Left colon (tissue), 2 donors: ENCODE results near the gene PNRC1. TPM values are rescaled to one million over a fixed set of nuclear protein-coding genes. Genes with fewer than 3 reads are reported as not detected.
"Not testable (repeated sequence)": the region's sequence is repeated elsewhere in the genome, so short reads cannot be mapped to it uniquely, and the experiment has no call there.

ENCODE experiments used
- ATAC-seq: fragments of 200-7000 bp; cut with Tn5 transposase; one replicate; pipeline ENCODE4 v1.9.1; 2020; ENCODE audit warnings: mild to moderate bottlenecking, moderate library complexity
- DNase-seq, 2 donors: peaks; one replicate each; pipeline ENCODE4 v3.0.0-alpha.2; 2020
- intact Hi-C, 2 donors: fragments of 100-400 bp; cut with DNase I in 1 of 2; cut with micrococcal nuclease in 1 of 2; formaldehyde crosslinking; loops; one replicate each; pipeline versions ENCODE4 v1.11.2 to v1.14.0; 2022; cut with DNase I, micrococcal nuclease
- total RNA-seq, 2 donors: library from RNA; stranded (reverse); fragmentation: NEBNext Ultra II Directional; extraction: Animal tissue kit (Norgen Biotek cat#: 25700); gene quantifications; one replicate each; pipeline ENCODE4 v1.2.1, GENCODE V29; 2021
- donor health status: DM: no; HTN: no; CAD: no.
- donor health status: DM: yes; HTN: yes; CAD: no.

Gene PNRC1
- total RNA-seq, 2 donors from 2014 or later: 73.1 to 138 TPM

DNA sequence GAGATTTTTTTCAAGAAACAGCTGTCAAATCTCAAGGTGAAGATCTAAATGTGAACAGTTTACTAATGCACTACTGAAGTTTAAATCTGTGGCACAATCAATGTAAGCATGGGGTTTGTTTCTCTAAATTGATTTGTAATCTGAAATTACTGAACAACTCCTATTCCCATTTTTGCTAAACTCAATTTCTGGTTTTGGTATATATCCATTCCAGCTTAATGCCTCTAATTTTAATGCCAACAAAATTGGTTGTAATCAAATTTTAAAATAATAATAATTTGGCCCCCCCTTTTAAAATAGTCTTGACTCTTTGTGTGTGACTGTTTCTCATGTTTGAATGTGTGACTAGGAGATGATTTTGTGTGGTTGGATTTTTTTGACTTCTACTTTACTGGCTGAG lies 4.0 kb downstream of the PNRC1 start:
- ATAC-seq (no peak), DNase-seq (no peak)
- intact Hi-C loops: no loop called here

GRCh38 chr6:89084954-89085353 lies 4.4 kb downstream of the PNRC1 start:
- intact Hi-C loops: no loop called here
- ATAC-seq: no peak
- DNase-seq: no peak

DNA sequence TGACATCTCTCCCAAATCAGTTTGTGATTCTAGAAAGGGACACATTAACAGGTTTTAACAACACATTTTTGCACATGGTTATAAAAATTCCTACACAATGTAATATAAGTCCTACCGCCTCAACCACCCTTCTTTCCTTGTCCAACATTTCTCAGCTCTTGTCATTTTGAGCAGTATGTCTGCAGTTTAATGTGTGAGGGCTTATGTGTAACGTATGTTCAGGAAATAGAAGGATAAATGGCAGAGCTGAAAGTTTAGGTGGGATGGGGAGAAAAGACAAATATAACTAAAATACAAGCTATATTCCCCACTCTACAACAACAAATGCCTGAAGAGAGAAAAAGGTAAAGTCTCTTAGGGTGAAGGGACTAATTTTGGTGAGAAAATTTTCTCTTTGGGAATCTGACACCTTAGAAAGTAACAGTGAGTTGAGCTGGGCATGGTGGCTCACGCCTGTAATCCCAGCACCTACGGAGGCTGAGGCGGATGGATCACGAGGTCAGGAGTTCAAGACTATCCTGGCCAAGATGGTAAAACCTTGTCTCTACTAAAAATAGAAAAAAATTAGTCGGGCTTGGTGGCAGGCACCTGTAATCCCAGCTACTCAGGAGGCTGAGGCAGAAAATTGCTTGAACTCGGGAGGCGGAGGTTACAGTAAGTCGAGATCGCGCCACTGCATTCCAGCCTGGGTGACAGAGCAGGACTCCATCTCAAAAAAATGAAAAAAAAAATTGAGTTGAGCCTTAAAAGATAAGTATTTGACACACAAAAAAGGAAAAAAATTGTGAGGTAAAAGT lies 5.1 kb downstream of the PNRC1 start:
- ATAC-seq (no peak), DNase-seq (no peak)
- intact Hi-C loops: no loop called here

GRCh38 chr6:89087881-89088280 lies 7.3 kb downstream of the PNRC1 start:
- ATAC-seq (no peak), DNase-seq (no peak)
- intact Hi-C loops: no loop called here

DNA sequence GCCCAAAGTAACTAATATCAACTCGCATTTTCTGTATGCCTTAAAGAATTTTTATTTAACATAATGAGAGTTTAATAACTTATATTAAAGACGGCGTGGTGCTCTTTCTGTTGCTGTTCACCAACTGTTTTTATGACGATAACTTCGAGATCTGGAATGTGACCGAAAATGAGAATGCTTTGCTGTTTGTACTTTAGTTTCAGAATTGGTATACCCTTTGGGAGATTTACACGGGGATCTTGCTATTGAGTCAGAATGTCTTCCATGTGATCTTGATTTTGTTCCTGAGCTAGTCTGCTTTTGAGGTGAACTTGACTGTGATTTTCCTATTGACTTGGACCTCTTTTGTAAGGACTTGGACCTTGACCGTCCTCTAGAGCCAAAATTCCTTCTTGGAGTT lies 17.9 kb downstream of the PNRC1 start:
- DNase-seq (no peak), ATAC-seq (no peak)
- intact Hi-C loops: no loop called here

DNA sequence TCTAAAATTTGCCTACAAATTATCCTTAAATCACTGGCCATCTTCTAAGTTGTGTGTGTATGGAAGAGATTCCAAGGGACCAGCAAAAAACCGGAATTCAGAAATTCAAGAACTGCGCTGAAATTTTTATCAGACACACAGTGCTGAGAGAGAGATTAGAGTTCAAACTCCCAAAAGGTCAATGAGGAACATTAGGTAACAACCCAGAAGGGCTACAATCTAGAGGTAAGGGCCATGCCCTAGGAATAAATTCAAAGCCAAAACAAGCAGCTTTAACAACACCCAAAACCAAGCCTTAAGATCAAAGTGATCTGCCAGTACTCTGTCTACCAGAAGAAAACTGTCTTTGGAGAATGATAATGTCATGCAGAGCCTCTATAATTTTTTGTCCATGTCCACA lies 19.6 kb downstream of the PNRC1 start:
- ATAC-seq: no peak
- DNase-seq: no peak
- intact Hi-C loops: no loop called here

DNA sequence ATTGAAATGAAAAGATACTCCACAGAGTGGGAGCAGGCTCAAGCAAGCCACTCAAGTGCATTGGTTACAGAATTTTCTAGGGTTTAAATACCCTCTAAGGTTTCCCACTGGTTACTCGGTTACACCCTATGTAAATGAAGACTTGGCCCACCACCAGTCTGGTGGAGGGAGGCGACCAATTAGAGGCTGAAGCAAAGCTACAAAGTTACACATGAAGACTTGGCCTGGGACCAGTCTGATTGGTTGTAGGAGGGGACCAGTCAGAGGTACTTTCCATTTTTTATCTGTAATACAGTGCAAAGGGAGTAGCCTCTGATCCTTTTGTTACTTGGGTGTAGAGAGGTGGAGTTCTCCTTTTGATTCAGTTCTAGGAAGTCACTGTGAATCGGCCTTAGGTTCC lies 29.7 kb downstream of the PNRC1 start:
- ATAC-seq (no peak), DNase-seq (no peak)
- intact Hi-C loops: no loop called here

DNA sequence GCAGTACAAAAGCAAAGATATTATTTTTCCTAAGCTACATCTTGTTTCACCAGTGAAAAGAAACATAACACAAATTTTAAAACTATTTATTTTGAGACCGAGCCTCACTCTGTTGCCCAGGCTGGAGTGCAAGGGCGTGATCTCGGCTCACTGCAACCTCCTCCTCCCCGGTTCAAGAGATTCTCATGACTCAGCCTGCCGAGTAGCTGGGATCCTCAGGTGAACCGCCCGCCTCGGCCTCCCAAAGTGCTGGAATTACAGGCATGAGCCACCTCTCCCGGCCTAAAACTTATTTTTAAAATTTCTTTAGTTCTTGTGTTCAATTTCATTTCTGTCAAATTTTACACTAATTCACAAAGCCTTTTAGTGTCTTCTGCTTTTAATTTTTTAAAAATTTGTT lies 31.4 kb downstream of the PNRC1 start:
- no peak for DNase-seq
- intact Hi-C loops: no loop called here
- no peak for ATAC-seq

GRCh38 chr6:89116702-89117101 lies 36.2 kb downstream of the PNRC1 start:
- DNase-seq (no peak), ATAC-seq (peak; percentile 13)
- intact Hi-C loops: no loop called here

DNA sequence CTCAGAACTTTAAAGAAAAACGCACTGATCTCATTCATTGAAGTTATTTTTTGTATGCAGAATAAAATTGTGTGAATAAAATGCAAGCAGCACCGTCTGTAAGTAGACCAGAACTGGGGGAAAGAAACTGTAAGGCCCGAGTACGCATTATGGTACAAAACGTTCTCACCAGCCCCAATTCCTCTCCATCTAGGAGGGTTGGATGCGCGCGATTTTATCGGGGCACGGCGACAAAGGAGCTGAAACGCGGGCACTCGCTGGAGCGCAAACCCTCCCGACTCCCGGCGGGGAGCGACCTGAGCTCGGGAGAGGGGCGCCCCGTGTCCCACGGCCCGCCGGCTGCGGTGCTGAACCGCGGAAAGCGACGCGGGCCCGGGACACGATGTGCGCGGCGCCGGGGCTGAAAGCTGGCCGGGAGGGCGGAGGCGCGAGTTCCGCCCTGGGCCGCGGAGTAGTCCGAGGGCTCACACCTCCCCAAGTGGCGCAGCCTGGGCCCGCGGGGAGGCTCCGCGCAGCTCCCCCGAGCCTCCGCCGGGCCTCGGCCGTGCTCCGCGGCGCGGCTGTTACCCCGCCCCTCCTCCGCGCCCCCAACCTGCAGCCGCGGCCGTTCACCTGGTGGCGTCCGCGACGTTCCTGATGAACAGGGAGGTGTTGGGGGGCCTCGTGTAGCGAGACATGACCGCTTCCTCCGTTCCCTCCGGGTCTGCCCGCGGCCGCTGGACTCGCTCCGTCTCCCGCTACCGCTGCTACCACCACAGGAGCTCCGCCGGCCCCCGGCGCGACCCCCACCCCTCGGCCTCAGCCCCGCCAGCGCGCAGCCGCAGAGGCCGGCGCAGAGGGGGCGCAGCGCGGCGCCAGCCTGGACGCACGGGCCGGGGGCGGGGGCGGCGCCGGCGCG lies 36.9 kb downstream of the PNRC1 start, which contains the start of gene SRSF12:
Gene SRSF12 (minus strand): TSS at position 861 of the 898 bp plus-strand sequence. CDS start 184 bp downstream, at position 677.
- peak; percentile 90 for ATAC-seq
- DNase-seq: peak in 1 of 2 donors; percentile 45
- intact Hi-C loops: no loop called here

DNA sequence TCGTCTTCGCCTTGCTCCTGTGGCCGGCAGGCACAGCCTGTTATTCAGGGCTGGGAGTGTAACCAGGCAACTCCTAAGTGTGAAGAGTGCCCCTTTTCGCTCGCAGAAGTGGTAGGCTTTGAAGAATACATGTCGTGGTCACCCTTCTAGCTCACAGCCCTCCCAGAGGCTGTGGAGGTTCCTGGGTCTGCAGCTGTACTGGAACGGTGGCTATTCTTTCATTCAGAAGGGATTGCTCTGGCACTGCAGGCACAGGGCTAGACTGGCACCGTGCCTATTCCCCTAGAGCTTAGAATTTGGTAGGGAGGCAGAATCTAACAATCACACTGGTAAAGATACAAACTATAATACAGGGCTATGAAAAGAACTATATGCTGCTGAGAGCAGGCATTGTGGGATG lies 38.4 kb downstream of the PNRC1 start:
- no peak for ATAC-seq
- intact Hi-C loops: no loop called here
- no peak for DNase-seq

- no peak for DNase-seq
- no peak for ATAC-seq
- intact Hi-C loops: loop anchor here in 1 of 2 donors (5.0 to 10.0 kb wide), 2 partner anchors 122 to 136 kb away; no protein-coding TSS in a partner anchor
These were observed 39.8 kb downstream of the PNRC1 start for GRCh38 chr6:89120371-89120770.

DNA sequence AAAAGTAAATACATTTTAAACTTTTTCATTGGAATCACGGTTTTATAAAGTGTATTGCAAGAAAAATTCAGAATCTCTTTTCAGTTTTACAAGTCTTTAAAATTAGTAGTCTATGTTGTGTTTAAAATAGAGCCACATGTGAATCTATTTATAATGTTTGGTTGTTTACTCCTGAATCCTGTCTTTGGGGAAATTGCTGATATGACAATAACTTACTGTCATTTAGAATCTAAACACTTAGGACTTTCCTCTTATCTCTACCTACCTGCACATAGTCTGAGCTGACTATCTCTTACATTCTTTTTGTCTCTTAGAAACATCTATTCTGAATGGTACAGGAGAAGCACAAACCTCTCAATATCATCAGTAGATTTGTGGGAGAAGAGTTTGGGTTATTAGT lies 41.4 kb downstream of the PNRC1 start:
- ATAC-seq (no peak), DNase-seq (no peak)
- intact Hi-C loops: loop anchor here in 1 of 2 donors (5.0 to 10.0 kb wide), 2 partner anchors 120 to 137 kb away; no protein-coding TSS in a partner anchor

DNA sequence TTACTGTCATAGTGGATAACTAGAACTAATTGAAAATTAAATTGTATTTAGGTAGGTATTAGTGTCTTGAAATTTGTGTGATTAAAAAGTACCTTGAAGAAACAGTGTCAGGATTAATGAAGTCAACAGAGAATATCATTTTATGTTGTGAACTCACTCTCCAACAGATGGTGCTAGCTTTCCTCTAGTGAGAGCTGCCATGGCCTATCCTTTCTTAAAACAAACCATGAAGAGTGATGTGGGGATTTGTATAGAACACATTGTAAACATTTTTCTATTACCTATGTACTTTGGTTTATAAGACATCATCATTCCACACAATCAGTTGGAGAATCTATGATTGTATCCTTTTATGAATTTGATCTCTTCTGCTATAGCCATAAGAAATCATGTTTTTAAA lies 42.1 kb downstream of the PNRC1 start:
- peak; percentile 91 for ATAC-seq
- intact Hi-C loops: loop anchor here in 1 of 2 donors (5.0 to 10.0 kb wide), 2 partner anchors 120 to 138 kb away; no protein-coding TSS in a partner anchor
- DNase-seq: no peak

DNA sequence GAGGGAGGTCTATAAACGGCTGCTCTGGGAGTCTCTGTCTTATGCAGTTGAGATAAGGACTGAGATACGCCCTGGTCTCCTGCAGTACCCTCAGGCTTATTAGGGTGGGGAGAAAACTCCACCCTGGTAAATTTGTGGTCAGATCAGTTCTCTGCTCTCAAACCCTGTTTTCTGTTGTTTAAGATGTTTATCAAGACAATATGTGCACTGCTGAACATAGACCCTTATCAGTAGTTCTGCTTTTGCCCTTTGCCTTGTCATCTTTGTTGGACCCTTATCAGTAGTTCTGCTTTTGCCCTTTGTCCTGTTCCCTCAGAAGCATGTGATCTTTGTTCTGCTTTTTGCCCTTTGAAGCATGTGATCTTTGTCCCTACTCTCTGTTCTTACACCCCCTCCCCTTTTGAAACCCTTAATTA lies 47.7 kb downstream of the PNRC1 start:
- intact Hi-C loops: loop anchor here in 1 of 2 donors (10.0 kb wide), 1 partner anchor 143 kb away; no protein-coding TSS in a partner anchor
- not testable (repeated sequence) for DNase-seq, ATAC-seq

GRCh38 chr6:89131599-89131998 lies 51.0 kb downstream of the PNRC1 start:
- ATAC-seq (no peak), DNase-seq (no peak)
- intact Hi-C loops: no loop called here

DNA sequence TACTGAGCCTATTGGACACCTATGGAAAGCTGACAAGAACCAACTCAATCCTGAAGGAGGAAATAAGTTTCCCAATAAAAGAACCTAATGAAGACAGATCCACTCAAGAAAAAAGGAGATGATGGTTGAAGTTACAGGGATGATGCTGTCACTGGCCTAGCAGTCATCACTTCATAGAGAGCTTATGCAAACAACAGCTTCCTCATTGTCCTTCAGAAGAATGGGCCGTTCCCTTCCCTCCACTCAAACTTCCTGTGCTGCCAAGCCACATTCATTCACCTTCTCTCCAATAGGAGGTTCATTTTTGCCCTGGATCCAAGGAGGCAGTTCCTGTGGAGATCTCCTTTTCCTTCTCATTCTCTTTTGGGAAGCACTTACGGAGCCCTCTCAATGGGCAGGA lies 51.5 kb downstream of the PNRC1 start:
- no peak for ATAC-seq
- no peak for DNase-seq
- intact Hi-C loops: no loop called here

GRCh38 chr6:89133981-89134380 lies 53.4 kb downstream of the PNRC1 start:
- ATAC-seq: no peak
- intact Hi-C loops: no loop called here
- no peak for DNase-seq

DNA sequence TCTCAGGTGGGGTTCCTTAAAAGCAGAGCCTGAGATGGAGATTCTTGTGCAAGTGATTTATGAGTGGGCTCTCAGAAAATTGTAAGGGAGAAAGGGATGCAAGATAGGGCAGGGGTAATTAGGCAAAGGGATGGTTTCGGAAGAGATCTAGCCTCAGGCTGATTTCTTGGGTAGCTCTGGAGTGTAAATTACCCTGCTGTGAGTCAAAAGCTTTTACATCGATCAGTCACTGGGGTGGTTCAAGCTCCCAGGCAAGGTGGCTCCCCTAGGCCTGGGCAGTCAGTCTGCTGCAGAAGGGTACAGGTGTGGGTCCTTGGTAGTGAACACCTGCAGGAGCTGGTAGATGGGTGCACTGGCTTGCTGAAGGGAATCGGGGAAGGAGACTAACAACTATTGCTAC lies 54.2 kb downstream of the PNRC1 start:
- intact Hi-C loops: no loop called here
- DNase-seq (no peak), ATAC-seq (no peak)
